HTERT RPE-1 (cell line): Measurements from ENCODE around the gene EPHA4.

Experiments used
- in situ Hi-C: fragments of 300-500 bp; cut with MboI; formaldehyde crosslinking; loops from 4 replicates; pipeline ENCODE4 v1.14.3; 2020; ENCODE audit warnings: low sequenced_read_pairs

The EPHA4 gene

GRCh38 chr2:221572219-221572820, at the start of gene EPHA4:
Gene EPHA4 (minus strand): TSS chr2:221572304. CDS start chr2:221572248, 56 bp downstream.
- in situ Hi-C loops, result no loop called here

- in situ Hi-C loops, result no loop called here
Measured at GRCh38 chr2:221618007-221618406, 45.9 kb upstream of the EPHA4 start.

- in situ Hi-C loops, result no loop called here
Measured at GRCh38 chr2:221616561-221616960, 44.5 kb upstream of the EPHA4 start.

GRCh38 chr2:221614274-221614673, 42.2 kb upstream of the EPHA4 start:
- in situ Hi-C loops, result no loop called here

- in situ Hi-C loops, result no loop called here
Measured at GRCh38 chr2:221612800-221613199, 40.7 kb upstream of the EPHA4 start.

GRCh38 chr2:221612161-221612560, 40.1 kb upstream of the EPHA4 start:
- in situ Hi-C loops, result no loop called here

- in situ Hi-C loops, result no loop called here
Measured at GRCh38 chr2:221610675-221611074, 38.6 kb upstream of the EPHA4 start.

GRCh38 chr2:221610255-221610654, 38.2 kb upstream of the EPHA4 start:
- in situ Hi-C loops, result no loop called here

GRCh38 chr2:221608442-221608841, 36.3 kb upstream of the EPHA4 start:
- in situ Hi-C loops, result no loop called here

GRCh38 chr2:221606424-221606823, 34.3 kb upstream of the EPHA4 start:
- in situ Hi-C loops, result no loop called here

GRCh38 chr2:221605751-221606240, 33.7 kb upstream of the EPHA4 start:
- in situ Hi-C loops, result no loop called here

GRCh38 chr2:221602938-221603337, 30.8 kb upstream of the EPHA4 start:
- in situ Hi-C loops, result no loop called here

- in situ Hi-C loops, result no loop called here
Measured at GRCh38 chr2:221601376-221601775, 29.3 kb upstream of the EPHA4 start.

GRCh38 chr2:221600388-221600787, 28.3 kb upstream of the EPHA4 start:
- in situ Hi-C loops, result no loop called here

- in situ Hi-C loops, result no loop called here
Measured at GRCh38 chr2:221596192-221596591, 24.1 kb upstream of the EPHA4 start.

GRCh38 chr2:221590861-221591365, 18.8 kb upstream of the EPHA4 start:
- in situ Hi-C loops, result no loop called here

- in situ Hi-C loops, result no loop called here
Measured at GRCh38 chr2:221589696-221590095, 17.6 kb upstream of the EPHA4 start.

GRCh38 chr2:221588306-221588985, 16.3 kb upstream of the EPHA4 start:
- in situ Hi-C loops, result no loop called here

- in situ Hi-C loops, result no loop called here
Measured at GRCh38 chr2:221581986-221582385, 9.9 kb upstream of the EPHA4 start.

GRCh38 chr2:221574231-221574570, 2.1 kb upstream of the EPHA4 start:
- in situ Hi-C loops, result no loop called here

GRCh38 chr2:221573430-221574230, 1.5 kb upstream of the EPHA4 start:
- in situ Hi-C loops, result no loop called here
